HG03097 (cell line): ENCODE data around the gene GATB.

Experiments used
- ATAC-seq: cut with Tn5 transposase; IDR thresholded peaks from one replicate; pipeline ENCODE4 v1.9.1; 2021; ENCODE audit not compliant: unreplicated experiment, low FRiP score

GATB gene

GRCh38 chr4:151677193-151677592 is 83.6 kb downstream of the GATB start:
- no peak for ATAC-seq

GRCh38 chr4:151676301-151676700 is 84.5 kb downstream of the GATB start:
- ATAC-seq, result no peak

- no peak for ATAC-seq
These were observed 85.3 kb downstream of the GATB start for GRCh38 chr4:151675411-151675971.

GRCh38 chr4:151674804-151675391 is 85.9 kb downstream of the GATB start:
- no peak for ATAC-seq

- ATAC-seq, result no peak
These were observed 86.8 kb downstream of the GATB start for GRCh38 chr4:151673908-151674520.

GRCh38 chr4:151672996-151673395 is 87.8 kb downstream of the GATB start:
- no peak for ATAC-seq

GRCh38 chr4:151671541-151672059 is 89.2 kb downstream of the GATB start:
- ATAC-seq, result no peak

- ATAC-seq, result no peak
These were observed 90.0 kb downstream of the GATB start for GRCh38 chr4:151670843-151671242.

GRCh38 chr4:151669990-151670389 is 90.8 kb downstream of the GATB start:
- ATAC-seq, result no peak

GRCh38 chr4:151668689-151669402 is 92.0 kb downstream of the GATB start:
- no peak for ATAC-seq

GRCh38 chr4:151667666-151668065 is 93.1 kb downstream of the GATB start:
- no peak for ATAC-seq

- no peak for ATAC-seq
These were observed 93.8 kb downstream of the GATB start for GRCh38 chr4:151667048-151667447.

GRCh38 chr4:151666501-151666900 is 94.3 kb downstream of the GATB start:
- no peak for ATAC-seq

GRCh38 chr4:151665785-151666127 is 95.1 kb downstream of the GATB start:
- no peak for ATAC-seq

- no peak for ATAC-seq
These were observed 95.6 kb downstream of the GATB start for GRCh38 chr4:151665022-151665784.

- no peak for ATAC-seq
These were observed 96.5 kb downstream of the GATB start for GRCh38 chr4:151664289-151664688.

GRCh38 chr4:151663109-151663508 is 97.7 kb downstream of the GATB start:
- no peak for ATAC-seq

- ATAC-seq, result no peak
These were observed 98.9 kb downstream of the GATB start for GRCh38 chr4:151661873-151662272.

GRCh38 chr4:151660676-151661075 is 100.1 kb downstream of the GATB start:
- ATAC-seq, result no peak

- ATAC-seq, result no peak
These were observed 101.0 kb downstream of the GATB start for GRCh38 chr4:151659601-151660364.
